CD4-positive, alpha-beta T cell treated with Interleukin-15 for 4 hours (primary cell): ENCODE data around the gene C1QTNF9B.
"Not testable (repeated sequence)": the region's sequence is repeated elsewhere in the genome, so short reads cannot be mapped to it uniquely, and the experiment has no call there.

Experiments used
- DNase-seq: peaks from one replicate; pipeline ENCODE4 v3.0.0-alpha.2; 2020; ENCODE audit warnings: low spot score

C1QTNF9B gene

DNA sequence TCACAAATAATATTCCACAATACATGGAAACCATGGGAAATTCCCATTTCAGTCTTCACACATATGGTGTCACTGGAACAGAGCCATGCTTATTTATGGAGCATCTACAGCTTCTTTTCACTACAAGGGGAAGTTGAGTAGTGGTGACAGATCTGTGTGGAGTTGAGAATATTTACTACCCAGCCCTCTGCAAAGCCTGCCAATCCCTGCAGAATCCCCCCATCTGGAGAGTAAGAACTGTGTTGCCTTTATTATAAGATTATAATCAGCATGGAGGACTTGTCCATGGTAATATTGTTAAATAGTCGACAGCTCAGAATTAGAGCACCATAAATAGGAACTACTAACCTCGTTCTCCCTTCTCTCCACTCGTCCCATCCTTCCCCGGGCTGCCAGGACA lies 3.5 kb downstream of the C1QTNF9B start:
- not testable (repeated sequence) for DNase-seq

DNA sequence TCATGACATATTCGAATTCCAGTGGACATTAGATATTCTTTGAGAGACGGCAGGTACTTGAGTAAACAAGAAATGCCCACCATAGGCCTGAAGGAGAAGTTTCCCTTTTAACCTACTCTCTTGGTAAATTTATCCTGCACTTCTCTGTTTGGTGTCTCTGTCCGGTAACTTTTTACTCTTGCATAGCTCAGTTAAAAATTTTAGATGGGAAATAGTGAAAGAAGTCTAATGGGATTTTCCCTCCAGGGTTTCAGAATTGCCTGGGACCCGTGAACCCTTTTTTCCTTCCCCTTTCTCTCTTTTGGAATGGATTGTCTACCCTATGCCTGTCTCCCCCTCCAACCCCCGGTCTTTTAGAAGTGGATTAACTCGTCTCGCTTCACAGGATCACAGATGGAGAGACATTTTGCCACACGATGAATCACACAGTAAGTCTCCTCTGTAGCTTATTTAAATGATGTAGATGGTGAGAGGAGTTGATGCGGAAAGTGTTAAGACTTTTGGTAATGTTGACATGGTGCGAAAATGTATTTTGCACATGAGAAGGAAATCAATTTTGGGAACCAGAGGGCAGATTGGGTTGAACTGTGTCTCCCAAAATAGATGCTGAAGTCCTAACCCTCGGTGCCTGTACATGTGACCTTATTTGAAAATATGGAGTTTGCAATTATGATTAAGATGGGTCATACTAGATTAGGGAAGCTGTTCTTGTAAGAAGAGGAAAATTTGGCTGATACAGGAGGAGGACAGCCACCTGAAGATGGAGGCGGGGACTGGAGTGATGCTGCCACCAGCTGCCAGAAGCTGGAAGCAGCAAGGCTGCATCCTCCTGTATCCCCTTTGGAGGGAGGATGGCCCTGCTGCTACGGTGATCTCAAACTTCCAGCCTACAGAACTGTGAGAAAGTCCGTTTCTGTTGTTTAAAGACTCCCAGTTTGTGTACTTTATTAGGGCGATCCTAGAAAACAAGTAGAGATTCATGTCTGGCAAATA lies 7.4 kb downstream of the C1QTNF9B start:
- no peak for DNase-seq

DNA sequence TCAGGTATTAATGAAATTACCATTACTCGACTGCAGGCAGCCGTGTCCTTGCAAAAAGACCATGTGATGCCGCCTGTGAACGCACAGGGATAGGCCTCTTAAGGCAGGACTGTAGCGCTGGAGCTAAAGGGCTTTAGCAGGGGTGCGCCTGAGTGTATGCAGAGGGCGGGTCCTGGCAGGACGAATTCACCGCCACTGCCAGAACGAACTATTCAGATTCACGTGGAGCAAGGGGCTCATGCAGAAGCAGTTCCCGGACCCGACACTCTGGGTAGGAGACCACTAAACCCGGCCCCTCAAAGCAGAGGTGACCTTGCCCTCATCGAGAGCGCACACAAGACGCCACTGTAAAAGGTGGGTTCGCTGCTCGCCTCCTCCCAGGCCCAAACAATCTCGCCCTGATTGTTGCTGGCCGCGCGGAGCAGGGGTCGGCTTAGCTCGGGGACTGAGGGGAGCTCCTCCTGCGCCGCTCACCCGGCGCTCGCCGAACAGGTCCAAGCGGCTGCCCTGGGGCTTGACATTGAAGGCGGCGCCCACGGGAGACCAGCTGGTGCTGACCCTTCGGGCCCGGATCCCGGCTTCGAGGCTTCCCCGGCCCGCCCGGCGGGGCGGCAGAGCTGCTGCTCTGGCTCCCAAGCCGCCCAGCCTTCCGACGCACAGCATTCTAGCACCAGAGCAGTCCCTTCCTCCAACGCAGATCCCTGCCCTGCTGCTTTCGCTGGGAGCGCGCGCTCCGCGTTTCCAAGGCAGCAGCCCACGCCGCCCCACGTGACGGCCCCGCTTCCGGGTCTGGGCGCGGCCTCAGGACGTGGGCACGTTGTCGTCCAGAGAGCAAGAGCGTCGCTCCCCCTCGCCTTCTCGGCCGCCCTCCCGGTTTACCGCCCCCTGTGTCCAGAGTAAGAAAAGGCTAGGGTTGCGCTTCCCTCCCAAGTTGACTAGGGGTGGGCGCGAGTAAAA lies 8.4 kb downstream of the C1QTNF9B start, which contains the start of gene MIPEP:
Gene MIPEP, minus strand, starts transcription at position 743 of the 957 bp plus-strand sequence. Its CDS starts 80 bp downstream, at position 663.
- peak; percentile 88 for DNase-seq

DNA sequence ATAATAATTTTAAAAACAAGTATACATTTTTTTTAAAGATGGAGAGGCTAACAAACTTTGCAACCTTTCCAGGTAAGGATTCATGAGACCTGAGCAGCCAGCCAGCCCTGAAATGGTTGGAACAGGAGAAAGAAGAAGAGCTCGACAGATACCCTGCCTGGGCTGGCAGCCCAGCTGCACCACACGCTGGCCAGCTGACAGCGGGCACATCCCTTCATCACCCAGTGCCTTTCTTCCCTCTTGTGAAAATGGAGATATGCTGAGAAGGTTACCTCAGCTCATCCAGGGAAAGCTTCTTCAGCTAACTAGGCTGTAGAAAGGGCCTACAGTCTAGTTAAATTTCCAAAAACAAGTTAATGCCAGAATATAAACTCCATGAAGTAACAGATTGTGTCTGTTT lies 12.9 kb downstream of the C1QTNF9B start:
- not testable (repeated sequence) for DNase-seq

DNA sequence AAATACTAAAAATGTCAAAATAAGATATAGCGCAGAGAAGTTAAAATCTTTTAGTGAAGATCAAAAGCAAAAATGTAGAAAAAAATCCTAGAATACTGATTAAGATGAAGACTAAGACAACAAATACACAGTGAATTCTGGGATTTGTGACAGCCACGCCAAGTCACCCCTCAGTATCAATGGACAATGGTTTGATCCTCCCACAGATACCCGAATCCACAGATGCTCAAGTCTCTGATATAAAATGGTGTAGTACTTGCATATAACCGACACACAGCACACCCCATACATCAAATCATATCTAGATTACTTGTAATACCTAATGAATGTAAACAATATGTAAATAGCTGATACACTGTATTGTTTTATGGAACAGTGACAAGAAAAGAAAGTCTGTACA lies 14.0 kb downstream of the C1QTNF9B start:
- DNase-seq = no peak

DNA sequence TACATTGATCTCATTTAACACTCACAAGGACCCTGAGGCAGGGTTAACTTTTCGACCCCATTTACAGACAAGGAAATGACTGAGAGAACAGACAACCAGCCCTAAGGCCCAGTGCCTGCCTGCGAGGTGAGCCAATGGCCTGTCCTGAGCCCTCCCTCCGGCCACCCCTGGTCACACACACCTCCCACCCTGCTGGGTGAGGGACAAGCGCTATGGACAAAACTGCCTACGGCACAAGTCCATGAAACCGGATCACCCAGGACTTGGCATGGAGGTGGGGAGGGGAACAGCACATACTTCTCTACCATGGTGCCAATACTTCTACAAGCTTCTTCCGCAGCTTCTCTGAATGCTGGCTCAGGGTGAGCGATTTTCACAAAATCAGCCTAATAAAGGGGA lies 15.9 kb downstream of the C1QTNF9B start:
- DNase-seq = not testable (repeated sequence)

DNA sequence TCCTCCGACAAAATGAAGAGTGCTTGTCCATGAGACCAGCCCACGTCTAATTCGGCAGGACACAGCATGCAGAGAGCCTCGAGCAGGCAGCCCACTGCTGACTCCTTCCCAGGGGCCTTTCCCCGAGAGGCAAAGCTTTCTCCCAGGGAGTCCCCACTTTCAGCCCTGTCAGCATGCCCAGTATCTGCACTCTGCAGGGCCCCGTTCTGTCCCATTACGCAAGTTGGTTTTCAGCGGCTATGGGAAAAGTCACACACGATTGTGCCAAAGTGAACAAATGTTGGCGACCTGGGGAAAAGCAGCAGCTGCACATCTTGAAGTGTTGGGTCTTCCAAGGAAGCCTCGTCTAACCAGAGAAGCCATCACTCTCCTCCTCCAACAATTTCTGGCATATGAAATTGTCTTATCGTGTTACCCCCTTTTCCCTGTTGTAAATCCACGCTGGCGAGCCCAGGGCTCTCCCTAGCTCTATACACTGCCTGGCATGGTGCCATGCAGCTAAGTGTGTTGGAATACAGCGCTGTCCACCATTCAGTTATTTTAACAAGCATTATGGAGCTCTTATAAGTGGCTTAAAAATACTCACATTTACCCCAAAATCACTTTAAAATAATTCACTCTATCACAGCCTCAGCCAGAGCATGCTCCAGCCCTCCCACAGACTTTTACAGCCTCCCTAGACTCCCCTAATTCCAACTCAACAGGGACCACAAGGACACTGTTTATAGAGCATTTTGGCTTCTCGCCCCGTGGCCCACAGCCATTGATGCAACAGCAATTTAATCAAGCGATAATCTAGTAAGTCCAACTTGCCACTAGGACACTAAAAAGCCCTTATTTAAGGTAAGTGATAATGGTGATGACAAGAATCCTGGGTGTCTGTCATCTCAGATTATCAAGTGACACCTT lies 16.6 kb downstream of the C1QTNF9B start:
- not testable (repeated sequence) for DNase-seq

DNA sequence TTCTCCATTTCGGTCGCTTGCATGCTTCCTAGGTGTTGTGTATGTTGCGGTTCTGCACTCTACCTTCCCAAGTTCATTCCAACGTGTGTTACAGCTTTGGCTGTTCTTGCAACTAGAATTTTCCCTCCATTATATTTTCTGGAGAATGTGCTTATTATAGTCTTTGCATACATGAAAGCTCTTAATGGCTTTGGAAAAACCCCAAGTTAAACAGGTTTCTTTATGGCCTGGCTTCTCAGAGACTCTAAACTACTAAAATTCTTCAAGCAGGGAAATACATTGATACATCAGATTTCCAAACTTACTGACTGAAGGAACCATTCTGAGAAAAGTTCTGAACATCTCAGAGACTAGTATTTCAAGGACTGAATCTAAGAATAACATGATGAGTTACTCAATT lies 20.0 kb downstream of the C1QTNF9B start:
- DNase-seq = no peak

DNA sequence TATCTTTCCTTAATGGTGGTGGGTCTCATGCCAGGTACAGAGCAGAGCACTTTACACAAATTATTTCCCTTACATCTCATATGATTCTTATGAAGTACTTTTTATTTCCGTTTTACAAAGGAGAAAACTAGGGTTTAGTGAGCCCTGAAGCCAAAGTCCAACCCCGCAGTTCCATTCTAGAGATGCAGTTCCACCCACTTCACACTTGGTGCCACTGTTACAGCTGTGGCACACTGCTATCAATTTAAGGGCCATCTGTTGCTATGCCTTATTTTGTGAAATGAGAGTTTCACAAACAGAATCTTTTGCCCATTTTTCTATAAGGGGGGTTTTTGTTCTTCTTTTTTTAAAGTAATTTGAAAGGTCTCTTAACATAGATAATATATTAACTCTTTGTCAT lies 21.0 kb downstream of the C1QTNF9B start:
- DNase-seq = no peak

DNA sequence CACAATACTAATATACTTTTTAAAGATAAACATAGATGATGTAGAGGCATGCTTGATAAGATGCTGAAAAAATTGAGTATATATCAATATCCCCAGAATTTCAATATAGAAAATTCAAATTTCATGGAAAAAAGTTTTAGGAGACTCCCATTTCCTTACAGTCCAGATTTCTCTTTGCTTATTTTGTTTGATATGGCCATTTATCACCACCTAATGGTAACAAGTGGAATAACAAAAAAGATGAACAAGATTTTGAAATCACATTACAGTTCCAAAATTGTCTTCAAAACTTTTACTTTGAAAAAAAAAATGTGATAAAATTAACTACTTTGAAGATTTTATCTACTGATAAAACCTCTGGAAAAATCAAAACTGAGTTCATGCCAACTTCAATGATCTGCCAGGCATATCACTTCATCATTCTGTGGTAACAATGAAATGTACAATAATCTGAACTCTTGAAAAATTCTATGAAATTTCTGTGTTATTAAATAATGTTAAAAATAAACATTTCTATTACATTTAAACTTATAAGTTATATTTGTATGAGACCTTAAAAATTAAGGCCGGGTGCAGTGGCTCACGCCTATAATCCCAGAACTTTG lies 25.6 kb downstream of the C1QTNF9B start:
- DNase-seq = peak; percentile 2

DNA sequence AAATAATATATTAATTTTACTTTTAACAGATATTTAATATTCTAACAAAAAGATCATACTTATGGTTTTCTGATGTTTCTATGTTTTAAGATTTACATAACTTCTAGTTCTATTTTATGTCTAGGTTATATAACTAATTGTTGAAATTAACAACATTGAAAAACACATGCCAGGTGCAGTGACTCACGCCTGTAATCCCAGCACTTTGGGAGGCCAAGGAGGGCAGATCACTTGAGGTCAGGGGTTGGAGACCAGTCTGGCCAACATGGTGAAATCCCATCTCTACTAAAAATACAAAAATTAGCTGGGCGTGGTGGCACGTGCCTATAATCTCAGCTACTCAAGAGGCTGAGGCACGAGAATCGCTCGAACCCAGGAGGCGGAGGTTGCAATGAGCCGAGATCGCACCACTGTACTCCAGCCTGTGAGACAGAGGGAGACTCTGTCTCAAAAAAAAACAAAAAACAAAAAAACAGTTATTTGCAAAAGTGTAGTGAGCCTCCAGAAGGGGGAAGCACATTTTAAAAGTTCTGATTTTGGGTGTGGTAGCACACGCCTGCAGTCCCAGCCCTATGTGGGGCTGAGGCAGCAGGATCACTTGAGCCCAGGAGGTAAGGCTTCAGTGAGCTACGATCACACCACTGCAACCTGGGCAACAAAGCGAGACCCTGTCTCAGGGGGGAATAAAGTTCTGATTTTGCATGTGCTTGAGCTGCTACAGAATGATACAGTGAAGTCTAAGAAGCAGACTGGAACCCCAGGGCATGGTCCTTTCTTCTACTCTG lies 26.8 kb downstream of the C1QTNF9B start:
- no peak for DNase-seq

DNA sequence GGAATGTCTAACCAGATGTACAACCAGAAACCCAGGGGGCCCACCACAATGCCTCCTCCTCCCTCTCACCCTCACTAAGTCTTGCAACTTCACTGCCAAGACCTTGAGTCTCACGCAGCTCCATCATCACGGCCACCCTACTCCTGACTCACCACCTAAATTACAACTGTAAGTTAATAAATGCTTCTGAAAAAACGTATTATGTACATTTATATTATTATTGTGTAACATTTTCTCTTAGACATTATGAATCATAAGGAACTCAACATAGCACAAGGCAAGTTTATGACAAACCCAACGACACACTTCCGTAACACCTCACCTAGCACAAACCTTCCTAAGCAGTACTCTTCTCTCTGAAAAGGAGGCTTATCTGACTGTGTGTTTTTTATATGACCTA lies 28.8 kb downstream of the C1QTNF9B start:
- no peak for DNase-seq

DNA sequence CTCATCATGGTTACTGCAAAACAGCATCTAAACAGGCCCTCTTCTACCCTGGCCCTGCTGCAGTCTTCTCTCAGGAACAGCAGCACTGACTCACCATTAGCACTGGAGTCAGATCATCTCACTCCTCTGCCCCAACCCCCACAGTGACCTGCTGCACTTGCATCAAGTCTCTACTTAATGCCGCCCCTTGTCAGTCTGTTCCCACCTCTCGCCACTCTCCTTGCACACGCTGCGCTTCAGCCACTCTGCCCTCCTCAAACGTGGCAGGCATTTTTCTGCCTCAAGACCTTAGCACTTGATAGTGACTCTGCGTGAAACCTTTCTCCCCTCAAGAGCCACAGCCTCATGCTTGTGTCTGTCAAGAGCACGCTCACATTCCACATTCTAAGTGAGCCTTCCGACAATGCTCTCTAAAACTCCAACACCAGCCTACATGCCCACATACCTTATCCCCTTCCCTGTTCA lies 30.2 kb downstream of the C1QTNF9B start:
- DNase-seq = no peak

DNA sequence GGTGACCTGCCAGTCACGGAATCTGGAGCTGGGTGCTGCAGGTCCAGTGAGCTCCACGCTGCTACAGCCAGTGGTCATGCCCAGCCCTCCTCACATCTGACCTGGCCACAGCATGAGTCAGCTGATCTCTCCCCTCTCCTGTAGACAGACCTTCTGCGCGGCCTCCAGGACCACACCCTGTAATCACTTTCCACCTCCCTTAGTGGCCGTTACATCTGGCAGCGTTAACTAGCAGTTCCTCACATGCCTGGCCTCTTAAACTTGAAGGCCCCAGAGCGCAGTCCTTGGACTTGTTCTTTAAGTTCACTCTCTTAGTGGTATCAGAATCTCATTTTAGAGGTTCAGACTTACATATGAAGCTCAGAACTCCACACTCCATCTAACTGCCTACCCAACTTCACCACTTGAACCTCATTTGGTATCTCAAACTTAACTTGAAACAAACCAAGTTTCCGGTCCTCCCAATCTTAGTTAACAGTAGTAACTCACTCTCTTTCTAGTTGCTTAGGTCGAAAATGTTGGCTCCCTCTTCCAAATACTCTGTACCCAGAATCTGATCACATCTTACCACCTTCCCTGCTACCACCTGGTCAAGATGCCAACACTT lies 30.8 kb downstream of the C1QTNF9B start:
- no peak for DNase-seq

DNA sequence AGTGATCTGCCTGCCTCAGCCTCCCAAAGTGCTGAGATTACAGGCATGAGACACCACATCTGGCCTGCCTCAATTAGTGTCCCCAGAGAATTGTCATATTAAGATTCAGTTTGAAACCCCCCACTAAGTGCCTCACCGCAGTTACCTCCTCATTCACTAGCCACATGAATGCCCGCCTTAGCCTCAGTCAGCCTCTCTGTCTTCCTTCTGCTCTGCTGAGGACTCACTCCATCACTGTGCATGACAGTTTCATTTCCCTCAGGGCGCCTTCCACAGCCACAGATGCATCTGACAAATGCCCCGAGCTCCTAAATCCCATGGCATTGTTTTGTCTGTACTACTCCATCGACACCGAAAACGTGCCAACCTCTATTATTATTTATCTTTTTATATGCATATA lies 31.4 kb downstream of the C1QTNF9B start:
- DNase-seq = no peak

DNA sequence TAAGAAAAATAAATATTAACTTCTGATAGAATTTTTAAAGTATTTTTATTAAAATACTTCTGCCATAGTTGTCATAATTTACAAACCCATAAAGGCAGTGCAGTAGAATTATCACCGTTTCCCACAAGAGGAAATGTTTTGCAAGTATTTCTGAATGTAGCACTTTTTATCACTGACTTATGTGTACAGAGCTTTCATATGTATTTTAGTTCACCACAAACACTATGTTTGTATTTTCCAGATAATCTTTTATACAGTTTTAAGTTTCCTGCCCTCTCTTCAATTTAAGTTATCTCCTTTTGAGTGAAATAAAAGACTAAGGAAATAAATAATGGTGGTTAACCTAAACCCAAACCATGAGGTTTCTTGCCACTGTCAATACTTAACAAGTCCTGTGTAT lies 32.3 kb downstream of the C1QTNF9B start:
- DNase-seq = no peak

DNA sequence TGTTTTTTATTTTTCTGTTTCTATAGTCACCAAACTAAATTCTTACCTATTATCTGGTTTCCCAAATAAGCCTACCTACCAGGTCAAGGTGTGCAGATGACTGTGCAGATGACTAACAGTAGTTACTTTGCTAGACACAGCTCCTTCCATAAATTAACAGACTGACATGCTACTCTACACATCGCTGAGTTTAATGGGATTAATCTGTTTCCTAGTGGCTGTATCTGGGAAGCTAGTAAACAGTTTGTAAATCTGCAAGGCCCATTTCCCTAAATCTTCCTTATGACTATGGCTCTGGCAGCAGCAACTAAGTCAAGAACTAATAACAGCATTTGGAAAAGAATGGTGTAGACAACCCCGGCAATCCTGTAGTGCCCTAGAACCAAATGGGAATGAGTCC lies 36.0 kb downstream of the C1QTNF9B start:
- no peak for DNase-seq

DNA sequence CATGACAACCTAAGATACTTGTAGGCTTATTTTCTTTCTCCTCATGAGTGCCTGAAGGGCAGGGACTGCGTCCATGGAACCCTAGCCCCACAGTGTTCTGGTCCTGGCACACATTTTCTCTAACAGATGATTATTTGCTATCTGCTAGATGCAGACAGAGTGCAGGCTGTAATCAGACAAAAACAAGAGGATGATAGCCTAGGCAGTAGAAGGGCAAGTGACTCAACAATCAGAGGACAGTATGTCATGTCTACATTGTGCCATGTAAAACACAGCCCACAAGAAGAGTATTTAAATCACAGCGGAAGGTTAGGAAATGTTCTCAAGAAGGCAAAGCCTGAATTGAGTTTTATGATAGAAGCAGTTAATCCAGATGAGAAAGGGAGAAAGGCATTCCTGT lies 37.4 kb downstream of the C1QTNF9B start:
- no peak for DNase-seq

DNA sequence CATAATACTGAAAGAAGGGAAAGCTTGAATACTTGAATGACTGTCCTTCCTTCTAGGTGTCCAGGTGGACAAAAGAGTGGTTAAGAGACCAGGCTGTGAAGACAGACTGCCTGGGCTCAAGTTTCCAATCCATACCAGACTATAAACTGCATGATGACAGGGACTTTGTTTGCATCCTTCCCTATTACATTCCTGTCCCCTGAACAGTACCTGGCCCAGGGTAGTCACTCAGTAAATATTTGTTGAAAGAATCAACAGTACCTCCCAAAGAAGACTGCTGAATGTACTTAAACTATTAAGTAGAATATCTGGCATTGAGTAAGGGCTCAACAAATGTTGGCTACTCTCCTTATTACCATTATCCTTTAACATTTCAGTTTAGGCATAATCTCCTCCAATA lies 37.8 kb downstream of the C1QTNF9B start:
- no peak for DNase-seq

DNA sequence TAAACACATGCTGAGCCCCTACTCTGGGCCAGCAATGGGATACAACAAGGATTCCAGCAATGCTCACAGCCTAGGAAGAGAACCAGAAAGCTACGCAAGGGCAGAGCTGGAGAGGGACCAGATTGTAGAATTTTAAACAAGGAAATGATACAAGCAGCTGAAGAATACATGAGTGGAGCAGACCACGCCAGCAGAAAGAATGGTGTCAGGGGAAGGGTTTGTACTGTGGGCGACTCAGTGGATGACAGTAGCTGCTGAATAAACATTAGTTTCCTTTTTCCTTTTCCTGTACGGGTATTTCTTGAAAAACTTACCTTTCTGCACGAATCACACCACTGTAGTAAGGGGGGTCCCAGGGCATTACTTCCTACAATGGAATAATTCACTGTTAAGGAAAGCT lies 38.8 kb downstream of the C1QTNF9B start:
- no peak for DNase-seq
